OCI-LY3 (cell line): ENCODE measurements around the gene IER3.

ENCODE experiments used
- H2AFZ ChIP-seq: fragments of 200-600, 300-600 bp; shearing (Covaris generic); 2 replicates; pipeline ENCODE4 v1.6.0; 2014; ENCODE audit warnings: antibody characterized with exemption, low read depth, low read length
- H3K27ac ChIP-seq: fragments of 200-600, 300-600 bp; sonication (generic); 2 replicates; pipeline ENCODE4 v1.5.1; 2014; ENCODE audit warnings: mild to moderate bottlenecking, low read length, moderate library complexity, mixed read lengths
- H3K27me3 ChIP-seq: fragments of 200-600, 300-600 bp; sonication (generic); 2 replicates; pipeline ENCODE4 v1.6.1; 2014; ENCODE audit warnings: low read depth, low read length, mixed read lengths
- H3K36me3 ChIP-seq: fragments of 200-600, 300-600 bp; sonication (generic); replicated peaks from 2 replicates; pipeline ENCODE3; 2014; ENCODE audit warnings: low read depth, low read length, mixed read lengths
- H3K4me1 ChIP-seq: fragments of 300-600, 200-600 bp; sonication (generic); 2 replicates; pipeline ENCODE4 v1.6.1; 2014; ENCODE audit warnings: low read length, mixed read lengths
- H3K4me2 ChIP-seq: fragments of 200-600, 300-600 bp; sonication (generic); 2 replicates; pipeline ENCODE4 v1.6.1; 2014; ENCODE audit warnings: low read length, mixed read lengths
- H3K4me3 ChIP-seq: fragments of 300-600, 200-600 bp; sonication (generic); 2 replicates; pipeline ENCODE4 v1.5.1; 2014; ENCODE audit warnings: antibody characterized with exemption, mild to moderate bottlenecking, low read length, moderate library complexity
- H3K79me2 ChIP-seq: fragments of 300-600, 200-600 bp; shearing (Covaris generic); 2 replicates; pipeline ENCODE4 v1.6.1; 2014; ENCODE audit warnings: mild to moderate bottlenecking, low read length, mixed read lengths
- H3K9ac ChIP-seq: fragments of 300-600, 200-600 bp; shearing (Covaris generic); 2 replicates; pipeline ENCODE4 v1.6.0; 2014; ENCODE audit warnings: mild to moderate bottlenecking, low read length, moderate library complexity
- H3K9me3 ChIP-seq: fragments of 200-600, 300-600 bp; shearing (Covaris generic); 2 replicates; pipeline ENCODE4 v1.6.1; 2014; ENCODE audit warnings: low read length, mixed read lengths; ENCODE audit not compliant: insufficient read depth
- H4K20me1 ChIP-seq: fragments of 200-600, 300-600 bp; sonication (generic); 2 replicates; pipeline ENCODE4 v1.6.1; 2016; ENCODE audit warnings: low read length, mixed read lengths; ENCODE audit not compliant: insufficient read depth
- EZH2phosphoT487 ChIP-seq: fragments of 200-600 bp; shearing (Covaris generic); IDR thresholded peaks from 2 replicates; pipeline ENCODE4 v1.6.1; 2018; ENCODE audit warnings: antibody characterized with exemption, mixed run types, low read depth
- TF ChIP-seq, protein P1 (sequence below): fragments of 200-600, 300-600 bp; sonication (generic); IDR thresholded peaks from 2 replicates; pipeline ENCODE4 v1.5.1; 2014; ENCODE audit warnings: antibody characterized with exemption, low read length, low read depth

Gene IER3

DNA sequence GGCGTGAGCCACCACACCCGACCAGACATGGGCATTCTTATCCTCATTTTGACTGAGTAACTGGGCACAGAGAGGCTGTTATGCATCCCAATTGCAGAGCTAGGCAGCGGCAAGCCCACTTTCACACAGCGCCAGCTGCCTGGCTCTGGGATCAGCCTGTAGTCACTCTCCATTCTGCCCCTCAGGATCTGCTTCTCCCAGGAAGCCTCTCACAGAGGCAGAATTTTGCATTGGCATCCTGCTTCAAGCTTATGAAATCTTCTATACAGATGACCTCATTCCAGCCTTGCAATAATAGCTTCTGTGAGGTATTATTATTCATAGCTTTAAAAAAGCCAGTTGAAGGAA lies 37.0 kb upstream of the IER3 start:
- Histone ChIP-seq H3K9ac (no peak overlapping the region), H2AFZ (peak overlapping the region; percentile 67; the same call in 1 of the 2 replicates), H3K36me3 (no peaks in the 10 kb centered on the region), H3K79me2 (no peaks in the 10 kb centered on the region), H3K9me3 (no peaks in the 10 kb centered on the region), H4K20me1 (no peaks in the 10 kb centered on the region), H3K4me1 (peaks cover 12% of the 10 kb centered on the region), H3K27ac (no peak overlapping the region; the same call in 1 of the 2 replicates), H3K27me3 (no peaks in the 10 kb centered on the region), H3K4me2 (peak overlapping the region; percentile 43), H3K4me3 (peak overlapping the region; percentile 45)
- TF ChIP-seq EZH2phosphoT487 = no peak
- TF ChIP-seq, protein P1, sequence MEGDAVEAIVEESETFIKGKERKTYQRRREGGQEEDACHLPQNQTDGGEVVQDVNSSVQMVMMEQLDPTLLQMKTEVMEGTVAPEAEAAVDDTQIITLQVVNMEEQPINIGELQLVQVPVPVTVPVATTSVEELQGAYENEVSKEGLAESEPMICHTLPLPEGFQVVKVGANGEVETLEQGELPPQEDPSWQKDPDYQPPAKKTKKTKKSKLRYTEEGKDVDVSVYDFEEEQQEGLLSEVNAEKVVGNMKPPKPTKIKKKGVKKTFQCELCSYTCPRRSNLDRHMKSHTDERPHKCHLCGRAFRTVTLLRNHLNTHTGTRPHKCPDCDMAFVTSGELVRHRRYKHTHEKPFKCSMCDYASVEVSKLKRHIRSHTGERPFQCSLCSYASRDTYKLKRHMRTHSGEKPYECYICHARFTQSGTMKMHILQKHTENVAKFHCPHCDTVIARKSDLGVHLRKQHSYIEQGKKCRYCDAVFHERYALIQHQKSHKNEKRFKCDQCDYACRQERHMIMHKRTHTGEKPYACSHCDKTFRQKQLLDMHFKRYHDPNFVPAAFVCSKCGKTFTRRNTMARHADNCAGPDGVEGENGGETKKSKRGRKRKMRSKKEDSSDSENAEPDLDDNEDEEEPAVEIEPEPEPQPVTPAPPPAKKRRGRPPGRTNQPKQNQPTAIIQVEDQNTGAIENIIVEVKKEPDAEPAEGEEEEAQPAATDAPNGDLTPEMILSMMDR = no peak

DNA sequence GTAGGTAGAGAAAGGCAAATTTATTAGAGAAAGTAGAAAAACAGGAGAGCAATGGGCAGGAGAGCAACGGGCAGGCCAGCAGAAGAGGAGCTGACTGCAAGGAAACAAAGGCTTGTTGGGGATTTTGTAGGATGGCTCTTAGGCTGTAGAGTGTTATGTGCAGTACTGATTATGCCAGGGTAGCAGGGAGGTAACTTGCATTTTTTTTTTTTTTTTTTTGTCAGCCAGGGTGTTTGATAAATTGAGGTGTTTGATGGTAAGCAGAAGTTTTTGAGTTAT lies 36.2 kb upstream of the IER3 start:
- Histone ChIP-seq H3K9ac (no peak overlapping the region), H4K20me1 (no peaks in the 10 kb centered on the region), H3K4me2 (no peak overlapping the region), H3K36me3 (no peaks in the 10 kb centered on the region), H2AFZ (no peak overlapping the region), H3K27ac (no peak overlapping the region), H3K27me3 (no peaks in the 10 kb centered on the region), H3K4me1 (peaks cover 12% of the 10 kb centered on the region), H3K4me3 (no peak overlapping the region), H3K79me2 (no peaks in the 10 kb centered on the region), H3K9me3 (no peaks in the 10 kb centered on the region)
- TF ChIP-seq, protein P1 = no peak
- TF ChIP-seq EZH2phosphoT487 = no peak

DNA sequence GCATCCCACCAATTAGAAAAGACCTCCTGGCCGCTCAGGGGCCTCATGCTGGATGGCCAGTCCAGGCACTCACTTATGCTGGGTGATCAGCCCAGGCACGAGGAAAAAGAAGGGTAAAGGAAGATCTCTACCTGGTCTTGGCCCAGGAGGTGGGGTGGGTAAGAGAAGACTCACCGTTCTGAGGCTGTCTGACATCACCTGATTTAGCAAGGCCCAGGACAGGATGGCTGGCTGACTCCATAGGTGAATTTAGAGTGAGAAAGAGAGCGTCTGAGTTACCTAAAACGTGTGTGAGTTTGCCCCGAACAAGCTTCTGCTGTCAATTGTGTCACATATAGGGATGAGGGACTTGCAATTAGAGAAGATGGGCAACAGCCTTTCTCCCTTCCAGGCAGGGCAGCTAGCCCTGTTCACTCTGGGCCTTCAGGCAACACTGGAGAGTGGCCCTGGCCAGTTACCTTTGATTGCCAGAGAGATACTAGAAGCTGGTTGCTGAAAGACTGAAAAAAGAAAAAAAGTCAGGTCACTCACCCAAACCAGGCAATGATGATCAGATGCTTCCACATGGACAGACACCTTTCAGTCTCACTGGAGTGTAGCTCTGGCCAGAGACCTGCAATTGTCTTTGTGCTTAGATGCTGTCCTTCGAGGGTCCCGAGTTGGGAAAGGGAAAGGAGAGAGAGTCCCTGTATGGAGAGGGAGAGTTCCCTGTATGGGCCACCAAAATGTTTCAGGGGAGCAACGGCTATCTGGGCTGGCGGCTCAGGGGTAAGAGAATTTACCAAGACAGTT lies 35.7 kb upstream of the IER3 start:
- H3K27ac ChIP-seq = no peak overlapping the region
- H3K4me3 ChIP-seq = no peak overlapping the region
- peaks cover 12% of the 10 kb centered on the region for H3K4me1 ChIP-seq
- H3K27me3 ChIP-seq = no peaks in the 10 kb centered on the region
- H4K20me1 ChIP-seq = no peaks in the 10 kb centered on the region
- H3K4me2 ChIP-seq = no peak overlapping the region
- no peak overlapping the region for H2AFZ ChIP-seq
- no peak for TF ChIP-seq EZH2phosphoT487
- TF ChIP-seq, protein P1 = no peak
- H3K79me2 ChIP-seq = no peaks in the 10 kb centered on the region
- no peak overlapping the region for H3K9ac ChIP-seq
- no peaks in the 10 kb centered on the region for H3K36me3 ChIP-seq
- H3K9me3 ChIP-seq = no peaks in the 10 kb centered on the region

DNA sequence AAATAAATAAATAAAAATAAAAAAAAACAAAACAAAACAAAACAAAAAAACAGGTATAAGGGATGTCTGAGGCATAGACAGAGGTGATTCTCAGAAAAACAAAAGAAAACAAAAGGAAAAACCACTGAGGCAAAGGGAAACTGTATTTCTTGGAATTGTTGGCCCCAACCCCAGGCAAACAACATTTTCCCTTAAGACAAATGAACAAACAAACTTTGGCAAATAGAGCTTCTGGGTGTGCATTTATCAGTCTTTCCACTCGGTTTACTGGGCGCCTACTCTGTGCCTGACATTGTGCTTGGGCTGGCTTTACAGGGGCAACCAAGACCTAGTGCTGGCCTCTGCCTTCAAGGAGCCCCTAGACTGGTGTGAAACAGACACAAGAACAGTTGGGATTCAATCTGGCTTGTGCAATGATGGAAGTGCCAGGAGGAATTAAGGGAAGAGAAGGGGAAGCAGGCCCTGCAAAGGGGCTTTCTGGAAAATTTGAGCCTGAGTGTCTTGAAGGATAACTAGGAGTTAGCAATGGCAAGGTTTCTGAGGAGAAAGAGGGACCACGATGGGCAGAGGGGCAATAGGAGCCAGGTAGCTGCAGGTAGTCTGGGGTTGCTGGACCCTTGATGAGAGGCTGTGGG lies 33.8 kb upstream of the IER3 start:
- no peaks in the 10 kb centered on the region for H3K27me3 ChIP-seq
- H4K20me1 ChIP-seq = no peaks in the 10 kb centered on the region
- no peak overlapping the region for H2AFZ ChIP-seq
- H3K4me2 ChIP-seq = no peak overlapping the region
- H3K79me2 ChIP-seq = no peaks in the 10 kb centered on the region
- TF ChIP-seq EZH2phosphoT487 = no peak
- TF ChIP-seq, protein P1 = no peak
- no peaks in the 10 kb centered on the region for H3K9me3 ChIP-seq
- peaks cover 12% of the 10 kb centered on the region for H3K4me1 ChIP-seq
- H3K4me3 ChIP-seq = no peak overlapping the region
- H3K9ac ChIP-seq = no peak overlapping the region
- no peak overlapping the region for H3K27ac ChIP-seq
- H3K36me3 ChIP-seq = no peaks in the 10 kb centered on the region
